ENCODE results near the gene CMSS1.

GRCh38 chr3:100103558-100104441, 286.1 kb downstream of the CMSS1 start:
- TF ChIP-seq CTCF (IDR thresholded peaks at IDR 0.05), result no peak
- TF ChIP-seq, protein P1, sequence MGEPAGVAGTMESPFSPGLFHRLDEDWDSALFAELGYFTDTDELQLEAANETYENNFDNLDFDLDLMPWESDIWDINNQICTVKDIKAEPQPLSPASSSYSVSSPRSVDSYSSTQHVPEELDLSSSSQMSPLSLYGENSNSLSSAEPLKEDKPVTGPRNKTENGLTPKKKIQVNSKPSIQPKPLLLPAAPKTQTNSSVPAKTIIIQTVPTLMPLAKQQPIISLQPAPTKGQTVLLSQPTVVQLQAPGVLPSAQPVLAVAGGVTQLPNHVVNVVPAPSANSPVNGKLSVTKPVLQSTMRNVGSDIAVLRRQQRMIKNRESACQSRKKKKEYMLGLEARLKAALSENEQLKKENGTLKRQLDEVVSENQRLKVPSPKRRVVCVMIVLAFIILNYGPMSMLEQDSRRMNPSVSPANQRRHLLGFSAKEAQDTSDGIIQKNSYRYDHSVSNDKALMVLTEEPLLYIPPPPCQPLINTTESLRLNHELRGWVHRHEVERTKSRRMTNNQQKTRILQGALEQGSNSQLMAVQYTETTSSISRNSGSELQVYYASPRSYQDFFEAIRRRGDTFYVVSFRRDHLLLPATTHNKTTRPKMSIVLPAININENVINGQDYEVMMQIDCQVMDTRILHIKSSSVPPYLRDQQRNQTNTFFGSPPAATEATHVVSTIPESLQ (CRISPR knock-in tag; IDR thresholded peaks at IDR 0.05), result no peak
- TF ChIP-seq SOX15 (CRISPR knock-in tag; IDR thresholded peaks at IDR 0.05), result no peak
- TF ChIP-seq SP1 (CRISPR knock-in tag; conservative IDR thresholded peaks at IDR 0.05), result no peak
- TF ChIP-seq MYBL2 (CRISPR knock-in tag; IDR thresholded peaks at IDR 0.05), result no peak
- TF ChIP-seq, protein P2, sequence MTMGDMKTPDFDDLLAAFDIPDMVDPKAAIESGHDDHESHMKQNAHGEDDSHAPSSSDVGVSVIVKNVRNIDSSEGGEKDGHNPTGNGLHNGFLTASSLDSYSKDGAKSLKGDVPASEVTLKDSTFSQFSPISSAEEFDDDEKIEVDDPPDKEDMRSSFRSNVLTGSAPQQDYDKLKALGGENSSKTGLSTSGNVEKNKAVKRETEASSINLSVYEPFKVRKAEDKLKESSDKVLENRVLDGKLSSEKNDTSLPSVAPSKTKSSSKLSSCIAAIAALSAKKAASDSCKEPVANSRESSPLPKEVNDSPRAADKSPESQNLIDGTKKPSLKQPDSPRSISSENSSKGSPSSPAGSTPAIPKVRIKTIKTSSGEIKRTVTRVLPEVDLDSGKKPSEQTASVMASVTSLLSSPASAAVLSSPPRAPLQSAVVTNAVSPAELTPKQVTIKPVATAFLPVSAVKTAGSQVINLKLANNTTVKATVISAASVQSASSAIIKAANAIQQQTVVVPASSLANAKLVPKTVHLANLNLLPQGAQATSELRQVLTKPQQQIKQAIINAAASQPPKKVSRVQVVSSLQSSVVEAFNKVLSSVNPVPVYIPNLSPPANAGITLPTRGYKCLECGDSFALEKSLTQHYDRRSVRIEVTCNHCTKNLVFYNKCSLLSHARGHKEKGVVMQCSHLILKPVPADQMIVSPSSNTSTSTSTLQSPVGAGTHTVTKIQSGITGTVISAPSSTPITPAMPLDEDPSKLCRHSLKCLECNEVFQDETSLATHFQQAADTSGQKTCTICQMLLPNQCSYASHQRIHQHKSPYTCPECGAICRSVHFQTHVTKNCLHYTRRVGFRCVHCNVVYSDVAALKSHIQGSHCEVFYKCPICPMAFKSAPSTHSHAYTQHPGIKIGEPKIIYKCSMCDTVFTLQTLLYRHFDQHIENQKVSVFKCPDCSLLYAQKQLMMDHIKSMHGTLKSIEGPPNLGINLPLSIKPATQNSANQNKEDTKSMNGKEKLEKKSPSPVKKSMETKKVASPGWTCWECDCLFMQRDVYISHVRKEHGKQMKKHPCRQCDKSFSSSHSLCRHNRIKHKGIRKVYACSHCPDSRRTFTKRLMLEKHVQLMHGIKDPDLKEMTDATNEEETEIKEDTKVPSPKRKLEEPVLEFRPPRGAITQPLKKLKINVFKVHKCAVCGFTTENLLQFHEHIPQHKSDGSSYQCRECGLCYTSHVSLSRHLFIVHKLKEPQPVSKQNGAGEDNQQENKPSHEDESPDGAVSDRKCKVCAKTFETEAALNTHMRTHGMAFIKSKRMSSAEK (CRISPR knock-in tag; IDR thresholded peaks at IDR 0.05; ENCODE audit: borderline replicate concordance), result no peak
- TF ChIP-seq ZNF423 (CRISPR knock-in tag; IDR thresholded peaks at IDR 0.05), result no peak
- TF ChIP-seq SMAD3 (CRISPR knock-in tag; IDR thresholded peaks at IDR 0.05; ENCODE audit: borderline replicate concordance), result no peak
- no peak for TF ChIP-seq USF2 (CRISPR knock-in tag; IDR thresholded peaks at IDR 0.05)
- TF ChIP-seq, protein P3, sequence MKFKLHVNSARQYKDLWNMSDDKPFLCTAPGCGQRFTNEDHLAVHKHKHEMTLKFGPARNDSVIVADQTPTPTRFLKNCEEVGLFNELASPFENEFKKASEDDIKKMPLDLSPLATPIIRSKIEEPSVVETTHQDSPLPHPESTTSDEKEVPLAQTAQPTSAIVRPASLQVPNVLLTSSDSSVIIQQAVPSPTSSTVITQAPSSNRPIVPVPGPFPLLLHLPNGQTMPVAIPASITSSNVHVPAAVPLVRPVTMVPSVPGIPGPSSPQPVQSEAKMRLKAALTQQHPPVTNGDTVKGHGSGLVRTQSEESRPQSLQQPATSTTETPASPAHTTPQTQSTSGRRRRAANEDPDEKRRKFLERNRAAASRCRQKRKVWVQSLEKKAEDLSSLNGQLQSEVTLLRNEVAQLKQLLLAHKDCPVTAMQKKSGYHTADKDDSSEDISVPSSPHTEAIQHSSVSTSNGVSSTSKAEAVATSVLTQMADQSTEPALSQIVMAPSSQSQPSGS (CRISPR knock-in tag; IDR thresholded peaks at IDR 0.05; ENCODE audit: borderline replicate concordance, low read depth), result no peak
- TF ChIP-seq CBFB (CRISPR knock-in tag; IDR thresholded peaks at IDR 0.05; ENCODE audit: low read depth), result no peak
